ENCODE results near the gene KASH5. TPM values are rescaled to one million over a fixed set of nuclear protein-coding genes. Genes with fewer than 3 reads are reported as not detected.

Gene KASH5
- polyA plus RNA-seq, 3 donors, result 1.9 TPM; not detected in 2

GRCh38 chr19:49413348-49413747, 25.3 kb downstream of the KASH5 start:
- WGBS, 3 donors, result 63 to 70% (median 65%) methylated on average over 9 of the region's 9 CpGs
- no peak overlapping the region for H3K27ac ChIP-seq (ENCODE audit: low read depth, low read length)

- H3K27ac ChIP-seq (ENCODE audit: low read depth, low read length), result no peak overlapping the region
- 73 to 88% (median 83%) methylated on average over 3 of the region's 3 CpGs for WGBS, 3 donors
Measured at GRCh38 chr19:49414256-49414655, 26.2 kb downstream of the KASH5 start.

DNA sequence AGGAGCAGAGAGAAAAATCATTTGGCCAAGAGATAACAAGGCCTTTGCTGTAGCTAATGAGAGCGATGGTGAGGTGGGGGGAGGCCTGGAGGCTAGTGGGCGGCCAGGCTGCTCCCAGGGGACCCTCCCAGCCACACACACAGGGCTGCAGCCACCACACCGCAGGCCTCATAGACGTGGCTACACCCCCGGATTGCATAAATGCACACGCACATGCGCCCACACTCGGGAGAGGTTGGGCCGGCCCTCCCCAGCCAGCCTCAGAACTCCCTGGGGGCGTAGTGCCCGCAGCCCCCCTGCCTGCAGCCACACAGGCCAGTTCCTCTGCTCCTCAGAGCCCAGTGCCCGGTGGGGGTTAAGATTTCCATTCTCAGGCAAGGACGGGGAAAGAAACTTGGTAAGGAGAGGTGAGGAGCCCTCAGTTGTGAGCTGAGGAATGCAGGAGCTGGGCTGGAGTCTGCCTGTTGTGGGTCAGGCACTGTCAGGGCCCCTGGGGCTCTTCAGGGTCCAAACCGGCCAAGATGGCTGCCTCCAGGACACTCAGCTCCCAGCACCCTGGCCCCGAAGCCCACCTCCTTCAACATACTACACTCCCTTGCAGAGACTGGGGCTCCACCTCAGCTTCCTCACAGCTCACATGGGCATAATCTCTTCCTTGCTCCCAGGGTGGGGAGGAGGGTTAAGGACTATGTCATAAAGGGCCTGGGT, 27.2 kb downstream of the KASH5 start:
- WGBS, 3 donors, result 45 to 72% (median 49%) methylated on average over 15 of the region's 15 CpGs
- H3K27ac ChIP-seq (ENCODE audit: low read depth, low read length), result no peak overlapping the region

DNA sequence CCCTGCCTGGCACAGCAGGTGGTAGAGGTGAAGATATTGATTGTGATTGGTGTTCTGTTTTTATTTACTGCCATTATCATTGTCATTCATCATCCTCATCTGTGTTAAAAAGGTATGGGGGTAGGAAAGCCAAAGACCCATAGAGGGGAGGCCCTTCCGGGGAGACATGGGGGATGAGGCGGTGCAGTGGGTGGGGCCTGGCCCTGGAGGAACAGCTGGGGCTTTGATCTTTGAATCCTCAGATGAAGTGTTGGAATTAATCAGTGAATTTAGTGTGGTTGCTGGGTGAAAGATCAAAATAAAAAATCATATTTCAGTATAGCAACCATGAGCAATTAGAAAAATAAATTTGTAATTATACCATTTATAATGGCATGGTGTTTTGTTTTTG, 27.8 kb downstream of the KASH5 start:
- WGBS, 3 donors, result 78 to 92% (median 90%) methylated on average over 2 of the region's 2 CpGs

GRCh38 chr19:49417088-49417487, 29.0 kb downstream of the KASH5 start:
- 65 to 73% (median 71%) methylated on average over 5 to 7 of the region's 7 CpGs for WGBS, 3 donors
- H3K27ac ChIP-seq (ENCODE audit: low read depth, low read length), result no peak overlapping the region

More for the DNA sequence above, 27.8 kb downstream of the KASH5 start:
- H3K27ac ChIP-seq (ENCODE audit: low read depth, low read length), result no peak overlapping the region

DNA sequence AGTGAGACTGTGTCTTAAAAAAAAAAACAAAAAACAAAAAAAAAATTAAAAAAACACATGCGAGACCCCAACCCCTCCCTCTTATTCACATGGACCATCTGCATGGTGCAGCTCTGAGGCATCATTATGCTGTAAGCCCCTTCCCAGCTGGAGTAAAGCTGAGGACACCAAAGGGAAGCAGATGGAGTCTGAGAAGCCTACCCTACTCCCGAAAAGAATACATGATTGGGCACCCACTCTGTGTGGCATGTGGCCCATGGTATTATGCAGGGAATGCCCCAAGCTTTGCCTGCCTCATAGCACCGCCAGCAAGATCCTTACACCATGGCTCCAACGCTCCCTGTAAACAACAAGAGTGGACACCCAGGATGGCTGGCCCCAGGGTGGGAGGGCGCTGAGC, 30.5 kb downstream of the KASH5 start:
- H3K27ac ChIP-seq (ENCODE audit: low read depth, low read length), result no peak overlapping the region
- 80 to 86% (median 81%) methylated on average over 5 of the region's 5 CpGs for WGBS, 3 donors

GRCh38 chr19:49419173-49419572, 31.1 kb downstream of the KASH5 start:
- no peak overlapping the region for H3K27ac ChIP-seq (ENCODE audit: low read depth, low read length)
- 74 to 87% (median 84%) methylated on average over 2 of the region's 2 CpGs for WGBS, 3 donors

GRCh38 chr19:49420227-49420626, 32.2 kb downstream of the KASH5 start:
- 75 to 83% (median 75%) methylated on average over 2 of the region's 2 CpGs for WGBS, 3 donors
- H3K27ac ChIP-seq (ENCODE audit: low read depth, low read length), result no peak overlapping the region

DNA sequence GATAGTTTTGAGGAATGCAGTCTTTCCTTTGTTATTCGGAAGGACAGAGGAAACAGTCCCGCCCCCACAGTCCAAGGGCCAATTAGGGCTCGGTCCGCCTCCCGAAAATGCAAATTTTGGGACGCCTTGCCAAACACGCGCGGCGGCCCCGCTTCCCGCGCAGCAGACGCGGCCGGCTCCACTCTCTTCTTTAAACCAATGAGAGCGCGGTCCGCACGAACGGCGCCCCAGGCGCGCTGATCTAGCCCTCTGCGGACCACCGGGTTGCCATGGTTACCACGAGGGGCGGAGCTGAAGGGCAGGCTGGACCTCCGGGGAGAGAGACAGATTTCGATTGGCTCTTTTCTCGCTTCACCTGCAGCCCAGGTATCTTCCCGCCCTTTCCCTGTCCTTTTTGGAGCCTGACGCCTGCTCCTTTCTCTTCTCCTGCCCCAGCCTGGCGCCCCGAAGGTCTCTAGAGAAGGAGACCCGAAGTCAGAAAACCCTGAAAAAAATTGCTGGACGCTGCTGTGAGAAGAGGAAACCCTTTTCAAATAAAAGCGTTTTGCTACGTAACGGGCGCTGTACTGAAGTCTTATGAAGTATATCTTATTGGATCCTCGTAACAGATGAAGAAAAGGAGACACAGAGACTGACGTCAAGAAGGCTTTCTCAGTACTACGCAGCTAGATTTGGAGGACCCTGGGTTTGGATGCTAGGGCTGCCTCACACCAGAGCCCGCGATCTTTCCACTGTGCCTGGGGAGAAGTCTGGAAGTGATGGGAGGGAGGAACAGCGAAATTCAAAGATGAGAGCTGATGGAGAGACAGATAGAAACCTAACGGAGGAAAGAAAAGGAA, 33.2 kb downstream of the KASH5 start:
- H3K27ac ChIP-seq (ENCODE audit: low read depth, low read length), result no peak overlapping the region
- WGBS, 3 donors, result 5 to 9% (median 8%) methylated on average over 48 of the region's 48 CpGs

- WGBS, 3 donors, result 15 to 26% (median 25%) methylated on average over 3 of the region's 3 CpGs
- no peak overlapping the region for H3K27ac ChIP-seq (ENCODE audit: low read depth, low read length)
Measured at GRCh38 chr19:49421878-49422202, 33.8 kb downstream of the KASH5 start.

DNA sequence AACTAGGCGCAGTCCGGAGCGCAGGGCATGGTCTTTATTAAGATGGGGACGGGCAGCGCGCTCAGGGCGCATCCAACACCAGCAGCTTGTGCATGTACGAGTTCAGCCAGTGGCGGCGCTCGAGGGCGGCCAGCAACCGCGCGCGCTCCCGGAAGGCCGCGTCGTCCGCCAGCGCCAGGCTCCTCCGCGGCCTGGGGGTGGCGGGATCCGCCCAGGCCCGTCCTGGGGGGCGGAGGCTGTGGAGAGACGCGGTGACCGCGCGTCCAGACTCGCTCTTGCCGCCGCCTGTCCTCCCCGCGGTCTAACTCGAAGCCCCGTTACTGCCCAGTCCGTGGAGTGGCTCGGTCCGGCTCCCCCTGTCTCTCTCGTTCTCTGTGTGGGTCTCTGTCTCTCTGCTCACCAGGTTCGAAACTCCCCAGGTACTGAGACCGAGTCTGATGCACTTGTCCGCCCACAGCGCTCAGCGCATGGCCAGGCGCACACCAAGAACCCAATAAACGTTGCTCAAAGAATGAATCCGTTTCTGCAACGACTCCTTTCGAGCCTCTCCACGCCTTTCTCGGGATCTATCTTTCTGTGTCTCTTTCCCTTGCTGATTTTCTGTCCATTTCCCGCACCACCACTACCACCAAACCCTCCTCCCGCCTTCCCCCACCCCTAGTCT, 34.5 kb downstream of the KASH5 start:
- 2 to 4% (median 3%) methylated on average over 49 to 58 of the region's 58 CpGs for WGBS, 3 donors
- no peak overlapping the region for H3K27ac ChIP-seq (ENCODE audit: low read depth, low read length)

DNA sequence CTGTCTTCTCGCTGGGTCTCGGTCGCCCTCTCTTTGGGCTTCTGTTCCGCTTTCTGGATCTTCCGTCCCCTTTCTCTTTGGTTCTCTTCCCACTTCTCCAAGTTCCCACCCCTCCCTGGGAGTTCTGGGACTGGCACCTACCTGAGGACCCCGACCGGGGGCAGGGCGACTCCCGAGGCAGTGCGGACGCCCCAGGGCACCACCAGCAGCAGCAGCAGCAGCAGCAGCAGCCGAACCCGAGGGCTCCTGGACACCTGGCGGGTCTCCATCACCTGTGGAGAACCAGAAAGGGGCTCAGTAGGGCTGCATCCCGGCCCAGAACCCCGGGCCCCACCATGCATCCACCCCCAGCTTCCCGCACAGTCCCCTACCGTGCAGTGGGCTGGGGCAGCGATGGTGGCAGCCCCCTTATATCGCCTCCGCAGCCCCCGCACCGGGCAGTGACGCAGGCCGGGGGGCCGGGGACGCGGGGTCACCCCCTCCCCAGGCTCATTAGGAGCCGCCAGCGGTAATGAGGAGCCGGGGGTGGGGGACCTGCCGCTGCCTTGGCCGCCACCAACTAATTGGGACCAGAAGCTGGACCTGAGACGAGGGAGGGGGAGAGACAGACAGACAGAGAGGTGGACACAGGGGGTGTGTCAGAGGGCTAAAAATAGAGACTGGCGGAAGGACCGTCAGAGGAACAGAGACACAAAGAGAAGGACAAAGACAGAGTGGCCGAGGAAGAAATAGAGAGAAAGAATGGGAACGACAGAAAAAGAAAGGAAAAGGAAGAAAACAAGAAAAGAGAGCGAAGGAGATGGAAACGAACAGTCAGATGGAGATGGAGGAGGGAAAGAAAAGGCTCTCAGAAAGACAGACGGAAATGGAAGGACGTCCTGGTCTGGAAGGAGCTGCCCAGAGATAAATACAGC, 35.3 kb downstream of the KASH5 start, which contains the start of gene PTH2:
Gene PTH2 (minus strand): TSS at position 371 of the 914 bp plus-strand sequence. CDS start 102 bp downstream, at position 269.
- WGBS, 3 donors, result 7 to 8% (median 8%) methylated on average over 42 of the region's 42 CpGs
- H3K27ac ChIP-seq (ENCODE audit: low read depth, low read length), result no peak within 1 kb of the TSS

DNA sequence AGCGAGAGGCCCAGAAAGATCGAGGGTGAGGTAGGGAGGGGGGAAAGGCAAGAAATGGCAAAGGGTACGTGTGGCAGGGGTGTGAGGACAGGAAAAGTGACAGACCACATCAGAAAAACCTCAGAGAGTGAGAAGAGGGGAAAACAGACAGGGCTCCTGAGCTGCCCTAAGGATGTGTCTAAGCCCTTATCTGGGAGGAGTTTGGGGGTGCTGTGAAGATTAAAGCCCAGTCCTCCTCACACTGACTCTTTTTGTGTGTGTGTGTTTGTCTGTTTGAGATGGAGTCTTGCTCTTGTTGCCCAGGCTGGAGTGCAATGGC, 35.9 kb downstream of the KASH5 start:
- 12 to 21% (median 19%) methylated on average over 3 of the region's 3 CpGs for WGBS, 3 donors
- no peak overlapping the region for H3K27ac ChIP-seq (ENCODE audit: low read depth, low read length)

DNA sequence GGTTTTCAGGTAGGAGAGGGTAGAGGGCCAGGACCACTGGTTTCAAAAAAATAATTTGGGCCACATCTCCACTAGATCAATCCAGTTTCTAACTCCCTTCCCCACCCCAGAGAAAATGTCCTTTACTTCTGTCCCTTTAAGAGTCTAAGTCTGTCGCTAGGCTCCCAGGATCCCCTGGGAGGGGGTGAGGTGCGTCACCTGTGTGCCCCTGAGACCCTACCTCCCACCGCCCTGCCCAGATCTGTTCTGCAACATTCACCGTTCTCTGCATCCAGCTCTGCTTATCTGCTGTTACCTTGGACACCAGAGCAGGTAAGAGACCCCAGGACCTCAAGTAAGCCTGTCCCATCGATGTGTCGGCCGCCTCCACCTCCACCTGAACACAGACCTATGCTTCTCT, 37.1 kb downstream of the KASH5 start, which contains the start of gene GFY:
Gene GFY (plus strand): TSS at position 211 of the 400 bp plus-strand sequence. CDS start 1,043 bp downstream, outside the sequence.
- no peak within 1 kb of the TSS for H3K27ac ChIP-seq (ENCODE audit: low read depth, low read length)
- 29 to 64% (median 62%) methylated on average over 7 of the region's 7 CpGs for WGBS, 3 donors

- WGBS, 3 donors, result 4 to 5% (median 5%) methylated on average over 30 of the region's 30 CpGs
Measured at GRCh38 chr19:49425922-49426592, 38.0 kb downstream of the KASH5 start.

GRCh38 chr19:49427339-49427738, 39.3 kb downstream of the KASH5 start:
- no peak overlapping the region for H3K27ac ChIP-seq (ENCODE audit: low read depth, low read length)
- 54 to 59% (median 55%) methylated on average over 10 to 12 of the region's 12 CpGs for WGBS, 3 donors

More at GRCh38 chr19:49425922-49426592, 38.0 kb downstream of the KASH5 start:
- no peak overlapping the region for H3K27ac ChIP-seq (ENCODE audit: low read depth, low read length)

GRCh38 chr19:49427855-49428546, 40.0 kb downstream of the KASH5 start:
- no peak overlapping the region for H3K27ac ChIP-seq (ENCODE audit: low read depth, low read length)
- WGBS, 3 donors, result 1 to 2% (median 2%) methylated on average over 45 of the region's 45 CpGs

Measured in adipose tissue (tissue), 3 donors.